Jurkat, Clone E6-1 (cell line): ENCODE results near the gene AANAT.

Source experiments
- DNase-seq: peaks from one replicate; pipeline ENCODE4 v3.0.0-alpha.2; 2011; ENCODE audit warnings: low read depth, low spot score
- H3K4me3 ChIP-seq: 2 replicates; pipeline ENCODE4 v1.5.1; 2011; ENCODE audit warnings: mild to moderate bottlenecking, low read length, control low read depth, moderate library complexity

AANAT gene

GRCh38 chr17:76461765-76462555 lies 5.4 kb upstream of the AANAT start:
- DNase-seq = no peak
- no peak overlapping the region for H3K4me3 ChIP-seq

- H3K4me3 ChIP-seq = no peak overlapping the region
These were observed 4.7 kb upstream of the AANAT start for GRCh38 chr17:76462556-76463290.

GRCh38 chr17:76466775-76467130 lies 650 bp upstream of the AANAT start:
- H3K4me3 ChIP-seq = no peak overlapping the region
- no peak for DNase-seq

More at GRCh38 chr17:76462556-76463290, 4.7 kb upstream of the AANAT start:
- DNase-seq = no peak

GRCh38 chr17:76467809-76468633 lies 618 bp downstream of the AANAT start:
- no peak overlapping the region for H3K4me3 ChIP-seq
- DNase-seq = no peak

GRCh38 chr17:76468634-76469010 lies 1.2 kb downstream of the AANAT start:
- no peak for DNase-seq

GRCh38 chr17:76469076-76469990 lies 1.9 kb downstream of the AANAT start:
- no peak for DNase-seq
- no peak overlapping the region for H3K4me3 ChIP-seq

More at GRCh38 chr17:76468634-76469010, 1.2 kb downstream of the AANAT start:
- H3K4me3 ChIP-seq = no peak overlapping the region

- no peak overlapping the region for H3K4me3 ChIP-seq
- DNase-seq = no peak
These were observed 2.8 kb downstream of the AANAT start for GRCh38 chr17:76469991-76470739.

- no peak overlapping the region for H3K4me3 ChIP-seq
- no peak for DNase-seq
These were observed 4.3 kb downstream of the AANAT start for GRCh38 chr17:76471498-76472257.

- DNase-seq = no peak
These were observed 4.8 kb downstream of the AANAT start for GRCh38 chr17:76472258-76472645.

GRCh38 chr17:76472726-76473125 lies 5.3 kb downstream of the AANAT start:
- no peak overlapping the region for H3K4me3 ChIP-seq
- DNase-seq = no peak

More at GRCh38 chr17:76472258-76472645, 4.8 kb downstream of the AANAT start:
- no peak overlapping the region for H3K4me3 ChIP-seq

GRCh38 chr17:76473541-76473985 lies 6.2 kb downstream of the AANAT start:
- H3K4me3 ChIP-seq = no peak overlapping the region
- no peak for DNase-seq

GRCh38 chr17:76474238-76474637 lies 6.8 kb downstream of the AANAT start:
- no peak overlapping the region for H3K4me3 ChIP-seq
- no peak for DNase-seq

GRCh38 chr17:76474894-76475293 lies 7.5 kb downstream of the AANAT start:
- no peak overlapping the region for H3K4me3 ChIP-seq
- no peak for DNase-seq

GRCh38 chr17:76475302-76475701 lies 7.9 kb downstream of the AANAT start:
- DNase-seq = no peak
- H3K4me3 ChIP-seq = no peak overlapping the region

- no peak overlapping the region for H3K4me3 ChIP-seq
- no peak for DNase-seq
These were observed 9.3 kb downstream of the AANAT start for GRCh38 chr17:76476736-76477135.

GRCh38 chr17:76477576-76477975 lies 10.2 kb downstream of the AANAT start:
- no peak overlapping the region for H3K4me3 ChIP-seq
- DNase-seq = no peak

GRCh38 chr17:76478097-76478496 lies 10.7 kb downstream of the AANAT start:
- DNase-seq = no peak
- H3K4me3 ChIP-seq = no peak overlapping the region
